NCI-H774 (cell line): ENCODE data around the gene ARHGAP23.
"Not testable (repeated sequence)": the region's sequence is repeated elsewhere in the genome, so short reads cannot be mapped to it uniquely, and the experiment has no call there.

Experiments used
- DNase-seq: peaks from one replicate; lab custom pipeline; 2025; lab: John Stamatoyannopoulos, UW

The ARHGAP23 gene

GRCh38 chr17:38461683-38462082 lies 33.4 kb downstream of the ARHGAP23 start:
- no peak for DNase-seq

DNA sequence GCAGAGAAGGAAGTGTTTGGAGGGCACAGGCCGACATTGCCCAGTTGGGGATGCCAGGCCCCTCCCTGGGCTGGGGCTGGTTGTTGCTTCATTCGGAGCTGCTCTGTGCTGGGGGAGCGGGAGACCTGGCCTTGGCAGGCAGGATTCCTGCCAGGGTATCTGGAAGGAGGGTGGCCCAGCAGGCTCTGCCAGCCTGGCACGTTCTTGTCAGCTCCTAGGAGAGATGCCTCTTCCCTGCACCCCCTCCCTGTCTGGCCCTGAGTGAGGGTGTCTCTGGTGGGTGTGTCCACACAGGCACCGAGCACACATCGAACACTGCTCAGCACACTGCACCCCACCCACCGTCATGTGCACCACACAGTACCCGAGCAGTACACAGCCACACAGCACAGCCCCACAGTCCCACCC lies 35.2 kb downstream of the ARHGAP23 start:
- DNase-seq = no peak

DNA sequence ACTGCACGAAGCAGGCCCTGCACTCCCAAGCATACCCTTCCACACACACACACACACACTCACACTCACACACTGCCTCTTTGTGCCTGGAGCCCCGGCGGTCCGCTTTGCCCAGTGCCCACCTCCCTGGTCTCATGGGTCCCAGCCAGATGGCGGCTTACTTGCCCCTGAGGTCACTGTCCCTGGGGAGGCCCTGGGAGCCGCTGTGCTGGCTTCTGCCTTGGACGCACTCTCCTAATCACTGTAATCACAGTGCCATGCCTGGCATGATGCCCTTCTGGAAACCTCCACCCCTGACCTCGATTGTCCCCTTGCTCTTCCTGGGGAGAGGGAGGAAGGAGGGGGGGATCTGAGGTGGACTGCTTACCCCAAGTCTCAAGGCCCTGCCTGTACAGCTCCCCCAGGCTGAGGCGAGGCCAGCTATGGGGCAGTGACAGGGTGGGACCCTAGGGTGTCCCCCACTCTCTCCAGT lies 36.0 kb downstream of the ARHGAP23 start:
- DNase-seq = no peak

GRCh38 chr17:38464723-38465390 lies 36.6 kb downstream of the ARHGAP23 start:
- DNase-seq = no peak

DNA sequence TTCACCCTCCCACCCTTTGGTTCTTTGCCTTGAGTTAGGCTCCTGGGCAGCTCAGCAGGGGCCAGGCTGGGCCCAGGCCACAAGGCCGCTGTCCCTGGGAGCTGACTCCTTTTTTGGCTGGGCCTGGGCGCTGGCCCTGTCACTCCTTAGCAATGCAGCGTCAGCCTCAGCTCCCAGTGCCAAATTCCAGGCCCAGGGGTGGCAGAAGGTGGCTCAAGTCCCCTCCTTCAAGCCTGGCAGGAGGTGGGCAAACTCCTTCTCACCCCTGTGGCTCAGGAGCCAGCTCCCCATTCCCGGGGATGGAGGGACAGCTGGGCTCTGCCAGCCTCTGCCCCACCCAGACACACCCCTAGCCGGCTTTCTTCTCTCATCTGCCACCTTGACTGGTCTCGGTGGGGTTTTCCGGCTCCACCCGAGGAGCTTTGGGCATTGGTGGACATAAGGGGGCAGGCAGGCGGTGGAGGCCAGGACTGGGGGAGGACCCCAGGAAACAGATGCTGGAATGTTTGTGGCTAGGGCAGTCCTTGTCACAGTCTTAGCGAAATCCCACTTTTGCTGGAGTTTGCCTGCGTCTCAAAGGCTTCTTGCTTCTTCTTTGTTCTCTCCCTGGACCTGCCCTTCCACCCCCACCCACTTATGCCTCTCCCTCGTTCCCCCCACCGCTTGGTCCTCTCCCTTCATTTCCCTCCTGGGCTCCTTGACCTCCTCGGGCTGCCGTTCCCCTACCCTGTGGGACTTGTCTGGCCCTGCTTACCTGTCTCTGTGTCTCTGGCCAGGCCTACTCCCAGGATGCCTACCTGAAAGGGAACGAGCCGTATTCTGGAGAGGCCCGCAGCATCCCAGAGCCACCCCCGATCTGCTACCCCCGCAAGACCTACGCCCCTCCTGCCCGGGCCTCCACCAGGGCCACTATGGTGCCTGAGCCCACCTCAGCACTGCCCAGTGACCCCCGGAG lies 37.4 kb downstream of the ARHGAP23 start:
- DNase-seq = no peak

DNA sequence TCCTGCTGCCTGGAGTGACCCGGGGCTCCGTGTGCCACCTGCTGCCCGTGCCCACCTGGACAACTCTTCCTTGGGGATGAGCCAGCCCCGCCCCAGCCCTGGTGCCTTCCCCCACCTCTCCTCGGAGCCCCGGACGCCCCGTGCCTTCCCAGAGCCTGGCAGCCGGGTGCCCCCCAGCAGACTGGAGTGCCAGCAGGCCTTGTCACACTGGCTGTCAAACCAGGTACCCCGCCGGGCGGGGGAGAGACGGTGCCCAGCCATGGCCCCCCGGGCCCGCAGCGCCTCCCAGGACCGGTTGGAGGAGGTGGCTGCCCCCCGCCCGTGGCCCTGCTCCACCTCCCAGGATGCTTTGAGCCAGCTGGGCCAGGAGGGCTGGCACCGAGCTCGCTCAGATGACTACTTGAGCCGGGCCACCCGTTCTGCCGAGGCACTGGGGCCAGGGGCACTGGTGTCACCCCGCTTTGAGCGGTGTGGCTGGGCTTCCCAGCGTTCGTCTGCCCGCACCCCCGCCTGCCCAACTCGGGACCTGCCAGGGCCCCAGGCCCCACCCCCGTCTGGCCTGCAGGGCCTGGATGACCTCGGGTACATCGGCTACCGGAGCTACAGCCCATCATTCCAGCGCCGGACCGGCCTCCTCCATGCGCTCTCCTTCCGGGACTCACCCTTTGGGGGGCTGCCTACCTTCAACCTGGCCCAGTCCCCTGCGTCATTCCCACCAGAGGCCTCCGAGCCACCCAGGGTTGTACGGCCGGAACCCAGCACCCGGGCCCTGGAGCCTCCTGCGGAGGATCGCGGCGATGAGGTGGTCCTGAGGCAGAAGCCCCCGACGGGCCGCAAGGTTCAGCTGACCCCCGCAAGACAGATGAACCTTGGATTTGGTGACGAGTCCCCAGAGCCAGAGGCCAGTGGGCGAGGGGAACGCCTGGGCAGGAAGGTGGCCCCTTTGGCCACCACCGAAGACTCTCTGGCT lies 38.4 kb downstream of the ARHGAP23 start:
- DNase-seq = no peak

DNA sequence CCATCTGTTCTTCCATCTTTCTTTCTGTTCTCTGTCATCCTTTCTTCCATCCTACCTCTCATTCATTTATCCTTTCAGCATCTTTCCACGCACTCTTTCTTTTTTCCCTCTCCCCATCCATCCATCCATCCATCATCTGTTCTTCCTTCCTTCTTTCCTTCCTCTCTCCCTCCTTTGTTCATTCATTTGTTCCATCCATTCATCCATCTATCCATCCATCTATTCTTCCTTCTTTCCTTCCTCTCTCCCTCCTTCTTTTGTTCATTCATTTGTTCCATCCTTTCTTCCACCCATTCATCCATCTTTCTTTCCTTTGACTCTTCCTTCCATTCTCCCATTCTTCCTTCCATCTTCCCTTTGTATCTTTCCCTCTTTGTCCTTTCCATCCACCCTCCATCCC lies 39.2 kb downstream of the ARHGAP23 start:
- DNase-seq = no peak

DNA sequence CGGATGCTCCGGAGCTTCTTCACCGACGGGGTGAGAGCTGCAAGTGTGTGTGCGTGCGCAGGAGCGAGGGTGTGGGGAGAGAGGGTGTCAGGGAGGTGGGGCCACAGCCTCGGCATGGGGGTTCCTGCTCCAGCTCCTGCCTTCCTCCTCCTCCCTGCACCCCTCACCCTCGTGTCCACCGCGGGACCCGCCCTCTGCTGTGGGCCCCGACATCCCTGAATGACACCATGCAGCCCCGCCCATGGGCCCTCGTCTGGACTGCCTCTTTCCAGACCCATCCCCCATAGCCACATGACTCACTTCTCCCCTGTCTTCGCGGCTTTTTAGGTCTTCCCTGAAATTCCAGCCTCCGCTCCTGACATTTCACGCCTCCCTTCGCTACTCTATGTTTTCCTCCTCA lies 41.6 kb downstream of the ARHGAP23 start:
- DNase-seq = no peak

- not testable (repeated sequence) for DNase-seq
Observed at GRCh38 chr17:38471253-38471652, 43.0 kb downstream of the ARHGAP23 start.

- not testable (repeated sequence) for DNase-seq
Observed at GRCh38 chr17:38474666-38475065, 46.4 kb downstream of the ARHGAP23 start.

GRCh38 chr17:38476549-38476948 lies 48.3 kb downstream of the ARHGAP23 start:
- DNase-seq = no peak

DNA sequence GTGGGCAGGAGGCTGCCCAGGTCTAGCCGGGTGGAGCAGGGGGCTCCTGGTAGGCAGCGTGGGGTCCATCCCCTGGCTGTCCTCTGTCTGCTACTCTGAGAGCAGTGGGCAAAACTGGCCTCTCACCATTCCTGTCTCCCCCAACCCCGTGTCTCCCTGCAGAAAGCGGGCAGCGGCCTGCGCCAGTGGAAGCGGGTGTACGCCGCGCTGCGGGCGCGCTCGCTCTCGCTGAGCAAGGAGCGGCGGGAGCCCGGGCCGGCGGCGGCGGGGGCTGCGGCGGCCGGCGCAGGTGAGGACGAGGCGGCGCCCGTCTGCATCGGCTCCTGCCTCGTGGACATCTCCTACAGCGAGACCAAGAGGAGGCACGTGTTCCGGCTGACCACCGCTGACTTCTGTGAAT lies 49.2 kb downstream of the ARHGAP23 start:
- DNase-seq = not testable (repeated sequence)

- DNase-seq = not testable (repeated sequence)
Observed at GRCh38 chr17:38477951-38478350, 49.7 kb downstream of the ARHGAP23 start.

DNA sequence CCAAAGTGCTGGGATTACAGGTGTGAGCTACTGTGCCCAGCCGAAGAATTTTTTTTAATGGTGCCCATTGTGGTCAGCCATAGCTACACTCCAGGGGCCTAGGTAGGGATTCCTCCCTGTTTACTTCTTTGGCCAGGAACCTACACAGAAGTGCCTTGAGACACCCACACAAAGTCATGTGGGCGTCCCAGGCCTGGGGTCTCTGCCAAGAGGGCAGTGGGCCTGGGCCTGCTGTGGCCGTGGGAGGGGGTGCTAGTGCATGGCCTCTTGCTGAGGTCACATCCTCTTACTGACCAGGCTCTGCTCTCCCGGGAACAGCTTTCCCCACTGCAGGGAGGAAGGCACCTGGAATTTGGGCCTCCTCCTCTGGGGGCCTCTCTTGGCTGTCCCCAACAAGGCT lies 50.4 kb downstream of the ARHGAP23 start:
- not testable (repeated sequence) for DNase-seq

- peak; percentile 91 for DNase-seq
Observed at GRCh38 chr17:38482039-38482699, 53.9 kb downstream of the ARHGAP23 start.

DNA sequence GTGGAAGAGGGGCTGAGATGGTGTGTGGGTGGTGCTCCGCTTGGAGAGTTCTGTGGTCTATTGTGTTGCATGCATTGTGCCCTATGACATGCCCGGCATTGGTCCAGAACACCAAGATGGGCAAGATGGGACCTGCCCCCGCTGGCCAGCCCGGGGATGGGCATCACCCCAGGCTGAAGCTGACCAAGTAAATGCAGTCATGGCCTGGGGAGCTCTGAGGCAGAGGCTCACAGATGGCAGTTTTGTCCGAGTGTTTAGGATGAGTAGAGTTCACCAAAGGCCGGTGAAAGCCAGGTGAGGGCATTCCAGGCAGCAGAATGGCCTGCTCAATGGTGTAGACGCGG lies 54.4 kb downstream of the ARHGAP23 start:
- not testable (repeated sequence) for DNase-seq

GRCh38 chr17:38484242-38485145 lies 56.2 kb downstream of the ARHGAP23 start:
- DNase-seq = peak; percentile 85

DNA sequence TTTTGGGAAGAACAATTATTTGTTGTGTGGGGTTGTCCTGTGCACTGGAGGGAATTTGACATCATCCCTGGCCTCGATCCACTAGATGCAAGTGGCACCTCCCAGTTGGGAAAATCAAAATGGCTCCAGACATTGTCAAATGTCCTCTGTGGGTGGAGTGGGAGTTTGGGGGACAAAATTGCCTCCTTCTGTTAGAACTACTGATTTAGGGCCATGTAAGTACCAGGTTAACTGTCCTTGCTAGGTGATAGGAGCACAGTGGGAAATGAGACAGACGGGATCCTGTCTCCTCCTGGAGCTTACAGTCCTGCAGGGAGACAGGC lies 56.8 kb downstream of the ARHGAP23 start:
- no peak for DNase-seq

GRCh38 chr17:38485681-38486298 lies 57.5 kb downstream of the ARHGAP23 start:
- not testable (repeated sequence) for DNase-seq

- not testable (repeated sequence) for DNase-seq
Observed at GRCh38 chr17:38489774-38490173, 61.5 kb downstream of the ARHGAP23 start.
